ENCODE measurements around the gene UBASH3A.

DNA sequence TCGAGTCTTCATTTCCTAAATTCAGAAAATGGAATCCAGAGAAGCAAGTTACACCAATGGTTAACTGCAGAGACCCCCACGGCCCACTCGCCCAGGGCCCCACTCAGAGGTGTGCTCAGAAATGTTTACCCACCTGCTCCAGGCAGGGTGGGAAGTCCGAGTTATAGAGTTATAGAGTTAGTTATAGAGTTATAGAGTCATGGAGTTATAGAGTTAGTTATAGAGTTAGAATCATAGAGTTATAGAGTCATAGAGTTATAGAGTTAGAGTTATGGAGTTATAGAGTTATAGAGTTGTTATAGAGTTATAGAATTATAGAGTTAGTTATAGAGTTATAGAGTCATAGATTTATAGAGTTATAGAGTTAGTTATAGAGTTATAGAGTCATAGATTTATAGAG, 31.7 kb downstream of the UBASH3A start:
- TF ChIP-seq, protein P1, sequence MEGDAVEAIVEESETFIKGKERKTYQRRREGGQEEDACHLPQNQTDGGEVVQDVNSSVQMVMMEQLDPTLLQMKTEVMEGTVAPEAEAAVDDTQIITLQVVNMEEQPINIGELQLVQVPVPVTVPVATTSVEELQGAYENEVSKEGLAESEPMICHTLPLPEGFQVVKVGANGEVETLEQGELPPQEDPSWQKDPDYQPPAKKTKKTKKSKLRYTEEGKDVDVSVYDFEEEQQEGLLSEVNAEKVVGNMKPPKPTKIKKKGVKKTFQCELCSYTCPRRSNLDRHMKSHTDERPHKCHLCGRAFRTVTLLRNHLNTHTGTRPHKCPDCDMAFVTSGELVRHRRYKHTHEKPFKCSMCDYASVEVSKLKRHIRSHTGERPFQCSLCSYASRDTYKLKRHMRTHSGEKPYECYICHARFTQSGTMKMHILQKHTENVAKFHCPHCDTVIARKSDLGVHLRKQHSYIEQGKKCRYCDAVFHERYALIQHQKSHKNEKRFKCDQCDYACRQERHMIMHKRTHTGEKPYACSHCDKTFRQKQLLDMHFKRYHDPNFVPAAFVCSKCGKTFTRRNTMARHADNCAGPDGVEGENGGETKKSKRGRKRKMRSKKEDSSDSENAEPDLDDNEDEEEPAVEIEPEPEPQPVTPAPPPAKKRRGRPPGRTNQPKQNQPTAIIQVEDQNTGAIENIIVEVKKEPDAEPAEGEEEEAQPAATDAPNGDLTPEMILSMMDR (IDR thresholded peaks at IDR 0.05) = no peak
- TF ChIP-seq POLR2A (IDR thresholded peaks at IDR 0.05) = no peak
